K562 (cell line): ENCODE results near the gene MAST1. TPM values are rescaled to one million over a fixed set of nuclear protein-coding genes. Genes with fewer than 3 reads are reported as not detected.
A peak's percentile ranks its signal among the peaks of the same experiment; 100 is the strongest.

Source experiments
- ATAC-seq: fragments of 200-7000 bp; cut with Tn5 transposase; 3 replicates; pipeline ENCODE4 v1.9.1; 2020; ENCODE audit warnings: moderate library complexity
- BruUV-seq: library from RNA; stranded (reverse); fragments of 400-500 nt; replicated peaks from 2 replicates; lab custom pipeline; 2021; lab: Mats Ljungman, UMichigan
- CTCF ChIA-PET: fragments of 300-600 bp; formaldehyde crosslinking; extraction: SDS; loops from one replicate; lab custom pipeline; 2021; ENCODE audit warnings: low intra/inter-chr PET ratio; lab: Yijun Ruan, JAX
- POLR2A ChIA-PET: fragments of 300-600, 350-650 bp; sonication (Branson Sonifier 250); formaldehyde crosslinking; extraction: SDS; loops from one replicate; lab custom pipeline; 2021; ENCODE audit warnings: antibody characterized with exemption, inconsistent platforms; lab: Yijun Ruan, JAX
- DNase-seq, 4 experiments: peaks; one replicate each; pipeline versions ENCODE4 v3.0.0 to v3.0.0-alpha.2; 2011 to 2018; ENCODE audit warnings: low spot score in 3 of 4, mixed read lengths in 3 of 4; ENCODE audit errors: extremely low read depth in 1 of 4
- FAIRE-seq: peaks from 2 replicates; lab custom pipeline; 2011; peaks lifted over from hg19 to GRCh38; lab: Jason Lieb, UNC
- H2AFZ ChIP-seq: 2 replicates; pipeline ENCODE4 v1.6.0; 2011; ENCODE audit warnings: low read depth, low read length, control low read depth, inconsistent platforms
- H3K27ac ChIP-seq: fragments of 200-600 bp; 3 replicates; pipeline ENCODE4 v1.8.0; 2011; ENCODE audit warnings: low read depth, mild to moderate bottlenecking, control low read depth, inconsistent platforms, low read length, moderate library complexity, mixed read lengths; ENCODE audit errors: extremely low read depth
- H3K27me3 ChIP-seq, 2 experiments: fragments of 300-600 bp in 1 of 2; 2 replicates in 1 of 2; 3 replicates in 1 of 2; pipeline versions ENCODE4 v1.6.0 to v1.8.0; 2011; ENCODE audit warnings: inconsistent platforms in 2 of 2, low read length in 2 of 2, mild to moderate bottlenecking in 1 of 2, mixed read lengths in 1 of 2, moderate library complexity in 1 of 2; ENCODE audit not compliant: control insufficient read depth in 2 of 2, insufficient read depth in 2 of 2
- H3K36me3 ChIP-seq: fragments of 300-600 bp; 3 replicates; pipeline ENCODE4 v1.8.0; 2011; ENCODE audit warnings: mild to moderate bottlenecking, low read length, inconsistent platforms; ENCODE audit not compliant: control insufficient read depth, insufficient read depth
- H3K4me1 ChIP-seq, 2 experiments: fragments of 200-600 bp in 1 of 2; replicated peaks in 1 of 2; 2 replicates in 1 of 2; 3 replicates in 1 of 2; pipeline versions ENCODE4 v1.5.1 to v1.8.0; 2011; ENCODE audit warnings: inconsistent platforms in 2 of 2, low read length in 2 of 2, mild to moderate bottlenecking in 1 of 2, mixed read lengths in 1 of 2, moderate library complexity in 1 of 2; ENCODE audit not compliant: control insufficient read depth in 2 of 2, insufficient read depth in 2 of 2
- H3K4me2 ChIP-seq: 2 replicates; pipeline ENCODE4 v1.6.1; 2011; ENCODE audit warnings: low read length, control low read depth, inconsistent platforms, mixed read lengths; ENCODE audit not compliant: insufficient read depth
- H3K4me3 ChIP-seq: fragments of 200-600 bp; sonication (generic), shearing (Covaris generic); 2 replicates; pipeline ENCODE4 v1.5.1; 2016; ENCODE audit warnings: control low read depth, inconsistent platforms
- H3K79me2 ChIP-seq: fragments of 200-600 bp; 3 replicates; pipeline ENCODE4 v1.8.0; 2011; ENCODE audit warnings: low read length, inconsistent platforms; ENCODE audit not compliant: control insufficient read depth, insufficient read depth
- H3K9ac ChIP-seq, 2 experiments: 2 replicates each; pipeline versions ENCODE4 v1.6.0 to v1.6.1; 2011; ENCODE audit warnings: low read depth in 2 of 2, low read length in 2 of 2, control low read depth in 1 of 2, inconsistent platforms in 1 of 2, mild to moderate bottlenecking in 1 of 2, mixed read lengths in 1 of 2; ENCODE audit not compliant: insufficient read depth in 1 of 2
- H3K9me1 ChIP-seq: one replicate; pipeline ENCODE4 v1.6.0; 2011; ENCODE audit warnings: inconsistent platforms, mild to moderate bottlenecking, low read length, moderate library complexity; ENCODE audit not compliant: control insufficient read depth, insufficient read depth
- H3K9me3 ChIP-seq: replicated peaks from 2 replicates; pipeline ENCODE4 v1.5.1; 2011; ENCODE audit warnings: low read depth, low read length, inconsistent platforms; ENCODE audit not compliant: control insufficient read depth, insufficient read depth
- H4K20me1 ChIP-seq: replicated peaks from 2 replicates; pipeline ENCODE4 v1.6.1; 2011; ENCODE audit warnings: low read length, inconsistent platforms, mixed read lengths; ENCODE audit not compliant: control insufficient read depth, insufficient read depth
- RFX7 ChIP-seq: fragments of 250-450 bp; sonication (Bioruptor Pico); IDR thresholded peaks from 2 replicates; pipeline ENCODE4 v1.5.1; 2021; ENCODE audit warnings: mild to moderate bottlenecking
- SP1 ChIP-seq: sonication (generic); formaldehyde crosslinking; IDR thresholded peaks from 2 replicates; pipeline ENCODE4 v1.8.1; 2022; ENCODE audit warnings: mild to moderate bottlenecking, missing genetic modification reagents
- TFAM ChIP-seq: fragments of 250-450 bp; sonication (Bioruptor Pico); conservative IDR thresholded peaks from 2 replicates; pipeline ENCODE4 v1.5.0; 2021; ENCODE audit warnings: mild to moderate bottlenecking, moderate library complexity
- ZNF3 ChIP-seq: fragments of 250-450 bp; sonication (Bioruptor Pico); IDR thresholded peaks from 2 replicates; pipeline ENCODE4 v1.5.0; 2021; ENCODE audit warnings: mild to moderate bottlenecking, moderate library complexity
- ZNF586 ChIP-seq: fragments of 450-650 bp; formaldehyde crosslinking; conservative IDR thresholded peaks from 2 replicates; pipeline ENCODE4 v1.4.0; 2020; ENCODE audit warnings: mild to moderate bottlenecking, moderate library complexity
- ZZZ3 ChIP-seq: fragments of 450-650 bp; IDR thresholded peaks from 2 replicates; pipeline ENCODE4 v1.6.1; 2016; ENCODE audit warnings: antibody characterized with exemption, mild to moderate bottlenecking, moderate library complexity
- WGBS: fragments of 100-300 bp; shearing (Covaris generic); methylation state at CpG from one replicate; pipeline ENCODE4 v1.1.6; 2016; ENCODE audit warnings: low coverage, mixed read lengths; ENCODE audit not compliant: insufficient coverage; ENCODE audit errors: missing lambda C conversion rate; 5-methylcytosine and 5-hydroxymethylcytosine counted together
- in situ Hi-C: fragments of 300-500 bp; cut with MboI; formaldehyde crosslinking; loops from 4 replicates; pipeline ENCODE4 v1.15.0; 2018; ENCODE audit warnings: inconsistent platforms, mixed read lengths
- intact Hi-C: fragments of 100-400 bp; cut with micrococcal nuclease; formaldehyde crosslinking; loops from 2 replicates; pipeline ENCODE4 v1.14.2; 2022
- polyA plus RNA-seq, 8 experiments: library from polyadenylated mRNA; depleted of rRNA in 4 of 8; stranded (reverse) in 5 of 8; unstranded in 3 of 8; fragments of >200 nt; fragmentation: Nextera tagmentation in 2 of 8; fragmentation: Illumina TruSeq in 1 of 8; extraction: Ambion mirVana in 2 of 8; extraction: Trizol in 1 of 8; gene quantifications; 2 replicates each; pipeline versions ENCODE4 v1.2.1 to v1.2.3, GENCODE V29; 2011 to 2014; ENCODE audit warnings: inconsistent platforms in 1 of 8, missing spikeins in 1 of 8
- total RNA-seq, 7 experiments: library from RNA; depleted of rRNA in 6 of 7; stranded (reverse); fragments of >200 nt in 6 of 7; fragmentation: Illumina TruSeq in 2 of 7; extraction: Trizol in 2 of 7; gene quantifications; 2 replicates each; pipeline versions ENCODE4 v1.2.1 to v1.2.3, GENCODE V29; 2011 to 2021; ENCODE audit warnings: low replicate concordance in 1 of 7
- TF ChIP-seq, protein P1 (sequence below): fragments of 450-650 bp; conservative IDR thresholded peaks from 2 replicates; pipeline ENCODE4 v1.6.1; 2016; ENCODE audit warnings: missing genetic modification characterization, low read depth, mild to moderate bottlenecking, control low read depth, missing compliant biosample characterization
- TF ChIP-seq, protein P2 (sequence below): fragments of 200-600 bp; sonication (generic); IDR thresholded peaks from one replicate; pipeline ENCODE4 v1.6.1; 2012; ENCODE audit warnings: mild to moderate bottlenecking, low read depth, low read length, inconsistent platforms

The MAST1 gene
- total and polyA plus RNA-seq, 9 of the 15 experiments (the other 6 are each of a cell fraction or from before 2014, with no cell fraction given): 0.48 to 10.3 (median 3.9) TPM

DNA sequence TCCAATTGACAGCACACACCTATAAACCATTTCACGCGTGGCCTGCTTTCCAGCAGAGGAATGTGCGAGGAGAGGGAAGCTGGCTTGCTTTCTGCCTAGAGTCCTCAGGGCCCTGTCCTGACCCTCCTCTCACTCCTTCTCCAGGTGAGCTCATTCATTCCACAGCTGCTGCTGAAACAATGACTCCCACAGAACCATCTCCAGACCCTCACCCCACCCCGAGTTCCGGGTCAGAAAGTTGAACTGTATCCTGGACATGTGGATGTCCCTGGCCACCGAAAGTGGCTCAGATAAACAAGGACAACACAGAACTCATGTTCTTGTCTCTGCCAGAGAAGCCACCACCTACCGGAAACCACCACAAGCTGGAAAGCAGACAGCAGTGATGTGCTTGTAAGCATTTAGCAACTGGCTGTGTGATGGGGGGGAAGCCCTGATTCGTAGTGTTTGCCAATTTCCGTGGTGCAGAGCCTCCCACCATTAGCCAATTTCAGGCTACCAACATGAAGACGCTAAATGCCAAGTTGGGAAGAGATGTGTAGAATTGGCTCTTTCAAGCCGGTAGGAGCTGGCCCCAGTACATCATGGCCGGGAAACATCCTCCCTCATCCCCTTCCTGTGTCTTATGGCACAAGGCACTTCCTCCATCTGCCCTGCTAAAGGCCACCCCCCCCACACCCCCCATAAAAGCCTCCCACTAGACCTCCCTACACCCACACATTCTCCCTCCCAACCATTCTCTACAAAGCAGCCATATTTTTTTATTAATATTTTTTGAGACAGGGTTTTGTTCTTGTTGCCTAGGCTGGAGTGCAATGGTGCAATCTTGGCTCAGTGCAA, 75.8 kb downstream of the MAST1 start:
- WGBS: 65% methylated on average over 11 of the region's 12 CpGs
- TF ChIP-seq, protein P1, sequence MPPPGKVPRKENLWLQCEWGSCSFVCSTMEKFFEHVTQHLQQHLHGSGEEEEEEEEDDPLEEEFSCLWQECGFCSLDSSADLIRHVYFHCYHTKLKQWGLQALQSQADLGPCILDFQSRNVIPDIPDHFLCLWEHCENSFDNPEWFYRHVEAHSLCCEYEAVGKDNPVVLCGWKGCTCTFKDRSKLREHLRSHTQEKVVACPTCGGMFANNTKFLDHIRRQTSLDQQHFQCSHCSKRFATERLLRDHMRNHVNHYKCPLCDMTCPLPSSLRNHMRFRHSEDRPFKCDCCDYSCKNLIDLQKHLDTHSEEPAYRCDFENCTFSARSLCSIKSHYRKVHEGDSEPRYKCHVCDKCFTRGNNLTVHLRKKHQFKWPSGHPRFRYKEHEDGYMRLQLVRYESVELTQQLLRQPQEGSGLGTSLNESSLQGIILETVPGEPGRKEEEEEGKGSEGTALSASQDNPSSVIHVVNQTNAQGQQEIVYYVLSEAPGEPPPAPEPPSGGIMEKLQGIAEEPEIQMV (tag): no peak
- TF ChIP-seq ZNF586 (CRISPR knock-in tag): no peak
- TF ChIP-seq TFAM (CRISPR knock-in tag): no peak
- no peak for TF ChIP-seq ZZZ3
- TF ChIP-seq RFX7 (CRISPR knock-in tag): no peak
- TF ChIP-seq ZNF3 (CRISPR knock-in tag): no peak
- TF ChIP-seq, protein P2, sequence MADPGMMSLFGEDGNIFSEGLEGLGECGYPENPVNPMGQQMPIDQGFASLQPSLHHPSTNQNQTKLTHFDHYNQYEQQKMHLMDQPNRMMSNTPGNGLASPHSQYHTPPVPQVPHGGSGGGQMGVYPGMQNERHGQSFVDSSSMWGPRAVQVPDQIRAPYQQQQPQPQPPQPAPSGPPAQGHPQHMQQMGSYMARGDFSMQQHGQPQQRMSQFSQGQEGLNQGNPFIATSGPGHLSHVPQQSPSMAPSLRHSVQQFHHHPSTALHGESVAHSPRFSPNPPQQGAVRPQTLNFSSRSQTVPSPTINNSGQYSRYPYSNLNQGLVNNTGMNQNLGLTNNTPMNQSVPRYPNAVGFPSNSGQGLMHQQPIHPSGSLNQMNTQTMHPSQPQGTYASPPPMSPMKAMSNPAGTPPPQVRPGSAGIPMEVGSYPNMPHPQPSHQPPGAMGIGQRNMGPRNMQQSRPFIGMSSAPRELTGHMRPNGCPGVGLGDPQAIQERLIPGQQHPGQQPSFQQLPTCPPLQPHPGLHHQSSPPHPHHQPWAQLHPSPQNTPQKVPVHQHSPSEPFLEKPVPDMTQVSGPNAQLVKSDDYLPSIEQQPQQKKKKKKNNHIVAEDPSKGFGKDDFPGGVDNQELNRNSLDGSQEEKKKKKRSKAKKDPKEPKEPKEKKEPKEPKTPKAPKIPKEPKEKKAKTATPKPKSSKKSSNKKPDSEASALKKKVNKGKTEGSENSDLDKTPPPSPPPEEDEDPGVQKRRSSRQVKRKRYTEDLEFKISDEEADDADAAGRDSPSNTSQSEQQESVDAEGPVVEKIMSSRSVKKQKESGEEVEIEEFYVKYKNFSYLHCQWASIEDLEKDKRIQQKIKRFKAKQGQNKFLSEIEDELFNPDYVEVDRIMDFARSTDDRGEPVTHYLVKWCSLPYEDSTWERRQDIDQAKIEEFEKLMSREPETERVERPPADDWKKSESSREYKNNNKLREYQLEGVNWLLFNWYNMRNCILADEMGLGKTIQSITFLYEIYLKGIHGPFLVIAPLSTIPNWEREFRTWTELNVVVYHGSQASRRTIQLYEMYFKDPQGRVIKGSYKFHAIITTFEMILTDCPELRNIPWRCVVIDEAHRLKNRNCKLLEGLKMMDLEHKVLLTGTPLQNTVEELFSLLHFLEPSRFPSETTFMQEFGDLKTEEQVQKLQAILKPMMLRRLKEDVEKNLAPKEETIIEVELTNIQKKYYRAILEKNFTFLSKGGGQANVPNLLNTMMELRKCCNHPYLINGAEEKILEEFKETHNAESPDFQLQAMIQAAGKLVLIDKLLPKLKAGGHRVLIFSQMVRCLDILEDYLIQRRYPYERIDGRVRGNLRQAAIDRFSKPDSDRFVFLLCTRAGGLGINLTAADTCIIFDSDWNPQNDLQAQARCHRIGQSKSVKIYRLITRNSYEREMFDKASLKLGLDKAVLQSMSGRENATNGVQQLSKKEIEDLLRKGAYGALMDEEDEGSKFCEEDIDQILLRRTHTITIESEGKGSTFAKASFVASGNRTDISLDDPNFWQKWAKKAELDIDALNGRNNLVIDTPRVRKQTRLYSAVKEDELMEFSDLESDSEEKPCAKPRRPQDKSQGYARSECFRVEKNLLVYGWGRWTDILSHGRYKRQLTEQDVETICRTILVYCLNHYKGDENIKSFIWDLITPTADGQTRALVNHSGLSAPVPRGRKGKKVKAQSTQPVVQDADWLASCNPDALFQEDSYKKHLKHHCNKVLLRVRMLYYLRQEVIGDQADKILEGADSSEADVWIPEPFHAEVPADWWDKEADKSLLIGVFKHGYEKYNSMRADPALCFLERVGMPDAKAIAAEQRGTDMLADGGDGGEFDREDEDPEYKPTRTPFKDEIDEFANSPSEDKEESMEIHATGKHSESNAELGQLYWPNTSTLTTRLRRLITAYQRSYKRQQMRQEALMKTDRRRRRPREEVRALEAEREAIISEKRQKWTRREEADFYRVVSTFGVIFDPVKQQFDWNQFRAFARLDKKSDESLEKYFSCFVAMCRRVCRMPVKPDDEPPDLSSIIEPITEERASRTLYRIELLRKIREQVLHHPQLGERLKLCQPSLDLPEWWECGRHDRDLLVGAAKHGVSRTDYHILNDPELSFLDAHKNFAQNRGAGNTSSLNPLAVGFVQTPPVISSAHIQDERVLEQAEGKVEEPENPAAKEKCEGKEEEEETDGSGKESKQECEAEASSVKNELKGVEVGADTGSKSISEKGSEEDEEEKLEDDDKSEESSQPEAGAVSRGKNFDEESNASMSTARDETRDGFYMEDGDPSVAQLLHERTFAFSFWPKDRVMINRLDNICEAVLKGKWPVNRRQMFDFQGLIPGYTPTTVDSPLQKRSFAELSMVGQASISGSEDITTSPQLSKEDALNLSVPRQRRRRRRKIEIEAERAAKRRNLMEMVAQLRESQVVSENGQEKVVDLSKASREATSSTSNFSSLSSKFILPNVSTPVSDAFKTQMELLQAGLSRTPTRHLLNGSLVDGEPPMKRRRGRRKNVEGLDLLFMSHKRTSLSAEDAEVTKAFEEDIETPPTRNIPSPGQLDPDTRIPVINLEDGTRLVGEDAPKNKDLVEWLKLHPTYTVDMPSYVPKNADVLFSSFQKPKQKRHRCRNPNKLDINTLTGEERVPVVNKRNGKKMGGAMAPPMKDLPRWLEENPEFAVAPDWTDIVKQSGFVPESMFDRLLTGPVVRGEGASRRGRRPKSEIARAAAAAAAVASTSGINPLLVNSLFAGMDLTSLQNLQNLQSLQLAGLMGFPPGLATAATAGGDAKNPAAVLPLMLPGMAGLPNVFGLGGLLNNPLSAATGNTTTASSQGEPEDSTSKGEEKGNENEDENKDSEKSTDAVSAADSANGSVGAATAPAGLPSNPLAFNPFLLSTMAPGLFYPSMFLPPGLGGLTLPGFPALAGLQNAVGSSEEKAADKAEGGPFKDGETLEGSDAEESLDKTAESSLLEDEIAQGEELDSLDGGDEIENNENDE: no peak
- no peak for TF ChIP-seq SP1 (CRISPR knock-in tag)

More for the DNA sequence above, 75.8 kb downstream of the MAST1 start:
- POLR2A ChIA-PET: interaction anchor here (0.7 to 2.3 kb wide), 10 partner anchors 12 to 86 kb away, joined by 3 to 7 read pairs (median 3); partner anchors contain the start of genes GCDH and KLF1
- CTCF ChIA-PET: no interaction called here
- H4K20me1 ChIP-seq: no peaks in the 10 kb centered on the region
- BruUV-seq: no TSS peak
- no peaks in the 10 kb centered on the region for H3K36me3 ChIP-seq
- H3K4me1 ChIP-seq: peaks cover 17 to 22% of the 10 kb centered on the region in 2 experiments
- H3K4me3 ChIP-seq: no peak overlapping the region
- no peaks in the 10 kb centered on the region for H3K79me2 ChIP-seq
- ATAC-seq (peak; percentile 16; the same call in 2 of the 3 replicates), DNase-seq (peak in 1 of 4 experiments; percentile 11), FAIRE-seq (no peak)
- H3K9me1 ChIP-seq: no peaks in the 10 kb centered on the region
- H3K27me3 ChIP-seq: no peaks in the 10 kb centered on the region
- no peaks in the 10 kb centered on the region for H3K9me3 ChIP-seq
- H2AFZ ChIP-seq: peak overlapping the region; percentile 77
- no peak overlapping the region; the same call in 1 of the 2 replicates for H3K4me2 ChIP-seq
- in situ Hi-C loops (no loop called here), intact Hi-C loops (no loop called here)
- peak overlapping the region; percentile 24; the same call in 1 of the 3 replicates for H3K27ac ChIP-seq
- peak overlapping the region in 1 of 2 experiments; percentile 59; a peak in 2 of 4 replicates for H3K9ac ChIP-seq
